ENCODE results near the gene DGKI.
"Not testable (repeated sequence)": the region's sequence is repeated elsewhere in the genome, so short reads cannot be mapped to it uniquely, and the experiment has no call there.

Gene DGKI

GRCh38 chr7:137847568-137848050 is 835 bp upstream of the DGKI start:
- no peak overlapping the region for H3K9ac ChIP-seq (ENCODE audit: low read depth, low read length)
- H3K4me1 ChIP-seq (ENCODE audit: control insufficient read depth, insufficient read depth, low read length), result peaks cover 12% of the 10 kb centered on the region
- peak overlapping the region; percentile 71 for H3K4me3 ChIP-seq (ENCODE audit: low read depth, low read length)
- no peaks in the 10 kb centered on the region for H3K36me3 ChIP-seq (ENCODE audit: control insufficient read depth, insufficient read depth, low read length)
- peaks cover 44% of the 10 kb centered on the region for H3K27me3 ChIP-seq (ENCODE audit: control insufficient read depth, insufficient read depth, low read length)
- H3K9me3 ChIP-seq (ENCODE audit: control insufficient read depth, insufficient read depth, low read length), result no peaks in the 10 kb centered on the region

GRCh38 chr7:137846549-137846826 is 286 bp downstream of the DGKI start:
- Histone ChIP-seq H3K27me3 (ENCODE audit: control insufficient read depth, insufficient read depth, low read length) (peaks cover 44% of the 10 kb centered on the region), H3K4me1 (ENCODE audit: control insufficient read depth, insufficient read depth, low read length) (peaks cover 12% of the 10 kb centered on the region), H3K4me3 (ENCODE audit: low read depth, low read length) (peak overlapping the region; percentile 35), H3K36me3 (ENCODE audit: control insufficient read depth, insufficient read depth, low read length) (no peaks in the 10 kb centered on the region), H3K9me3 (ENCODE audit: control insufficient read depth, insufficient read depth, low read length) (no peaks in the 10 kb centered on the region), H3K9ac (ENCODE audit: low read depth, low read length) (no peak overlapping the region)

- Histone ChIP-seq H3K36me3 (ENCODE audit: control insufficient read depth, insufficient read depth, low read length) (no peaks in the 10 kb centered on the region), H3K9me3 (ENCODE audit: control insufficient read depth, insufficient read depth, low read length) (no peaks in the 10 kb centered on the region), H3K9ac (ENCODE audit: low read depth, low read length) (no peak overlapping the region), H3K4me3 (ENCODE audit: low read depth, low read length) (no peak overlapping the region), H3K4me1 (ENCODE audit: control insufficient read depth, insufficient read depth, low read length) (peaks cover 23% of the 10 kb centered on the region), H3K27me3 (ENCODE audit: control insufficient read depth, insufficient read depth, low read length) (peaks cover 41% of the 10 kb centered on the region)
Observed at GRCh38 chr7:137844677-137845425, 1.9 kb downstream of the DGKI start.

DNA sequence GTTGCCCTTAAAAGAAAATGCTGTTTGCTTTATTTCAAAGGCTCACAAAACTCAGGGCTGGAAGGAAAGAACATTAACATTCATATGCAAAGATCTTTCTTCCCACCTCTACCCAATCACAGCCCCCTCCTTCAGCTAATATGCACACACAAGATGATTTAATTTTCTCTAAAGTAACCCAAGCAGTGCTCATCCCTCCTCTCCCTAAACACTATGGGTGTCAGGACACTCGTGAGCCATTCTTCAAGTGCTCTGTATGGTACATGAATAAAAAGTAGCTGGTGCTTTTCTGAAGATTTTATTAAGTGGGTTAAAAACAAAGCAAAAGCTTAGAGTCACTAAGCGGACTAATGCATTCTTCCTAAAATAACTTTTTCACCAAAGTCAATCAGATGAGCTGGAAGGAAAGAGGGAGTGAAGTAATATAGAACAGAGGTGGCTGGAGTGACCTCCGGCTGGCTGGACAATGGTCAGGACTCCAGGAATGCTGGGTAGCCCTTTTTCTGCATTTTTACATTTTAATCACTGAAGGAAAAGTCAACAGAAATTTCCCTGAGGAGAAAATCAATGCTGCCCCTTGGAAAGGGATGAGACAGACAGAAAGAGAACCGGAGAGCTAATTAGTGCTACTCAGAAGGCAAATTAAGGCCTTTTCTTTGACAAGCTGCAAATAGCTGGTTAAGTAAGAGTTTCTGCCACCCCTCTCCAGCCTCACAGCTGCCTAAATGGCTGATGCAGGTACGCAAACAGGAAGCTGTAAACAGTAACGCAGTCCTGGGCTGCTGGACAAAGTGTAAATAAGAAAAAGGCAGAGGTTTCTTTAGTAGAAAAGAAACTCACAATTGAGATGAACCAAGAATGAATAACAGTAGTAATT is 6.6 kb downstream of the DGKI start:
- peaks cover 6% of the 10 kb centered on the region for H3K27me3 ChIP-seq (ENCODE audit: control insufficient read depth, insufficient read depth, low read length)
- H3K4me1 ChIP-seq (ENCODE audit: control insufficient read depth, insufficient read depth, low read length), result peaks cover 34% of the 10 kb centered on the region

GRCh38 chr7:137838706-137839315 is 8.0 kb downstream of the DGKI start:
- no peak overlapping the region for H3K4me3 ChIP-seq (ENCODE audit: low read depth, low read length)
- no peaks in the 10 kb centered on the region for H3K9me3 ChIP-seq (ENCODE audit: control insufficient read depth, insufficient read depth, low read length)
- H3K27me3 ChIP-seq (ENCODE audit: control insufficient read depth, insufficient read depth, low read length), result no peaks in the 10 kb centered on the region
- H3K9ac ChIP-seq (ENCODE audit: low read depth, low read length), result no peak overlapping the region
- H3K4me1 ChIP-seq (ENCODE audit: control insufficient read depth, insufficient read depth, low read length), result peaks cover 26% of the 10 kb centered on the region
- no peaks in the 10 kb centered on the region for H3K36me3 ChIP-seq (ENCODE audit: control insufficient read depth, insufficient read depth, low read length)

More for the DNA sequence above, 6.6 kb downstream of the DGKI start:
- no peaks in the 10 kb centered on the region for H3K9me3 ChIP-seq (ENCODE audit: control insufficient read depth, insufficient read depth, low read length)
- no peak overlapping the region for H3K9ac ChIP-seq (ENCODE audit: low read depth, low read length)
- H3K4me3 ChIP-seq (ENCODE audit: low read depth, low read length), result peak overlapping the region; percentile 21
- H3K36me3 ChIP-seq (ENCODE audit: control insufficient read depth, insufficient read depth, low read length), result no peaks in the 10 kb centered on the region

GRCh38 chr7:137836541-137836940 is 10.2 kb downstream of the DGKI start:
- H3K27me3 ChIP-seq (ENCODE audit: control insufficient read depth, insufficient read depth, low read length), result no peaks in the 10 kb centered on the region
- no peak overlapping the region for H3K9ac ChIP-seq (ENCODE audit: low read depth, low read length)
- peaks cover 26% of the 10 kb centered on the region for H3K4me1 ChIP-seq (ENCODE audit: control insufficient read depth, insufficient read depth, low read length)
- no peaks in the 10 kb centered on the region for H3K36me3 ChIP-seq (ENCODE audit: control insufficient read depth, insufficient read depth, low read length)
- no peak overlapping the region for H3K4me3 ChIP-seq (ENCODE audit: low read depth, low read length)
- H3K9me3 ChIP-seq (ENCODE audit: control insufficient read depth, insufficient read depth, low read length), result peaks cover 12% of the 10 kb centered on the region

DNA sequence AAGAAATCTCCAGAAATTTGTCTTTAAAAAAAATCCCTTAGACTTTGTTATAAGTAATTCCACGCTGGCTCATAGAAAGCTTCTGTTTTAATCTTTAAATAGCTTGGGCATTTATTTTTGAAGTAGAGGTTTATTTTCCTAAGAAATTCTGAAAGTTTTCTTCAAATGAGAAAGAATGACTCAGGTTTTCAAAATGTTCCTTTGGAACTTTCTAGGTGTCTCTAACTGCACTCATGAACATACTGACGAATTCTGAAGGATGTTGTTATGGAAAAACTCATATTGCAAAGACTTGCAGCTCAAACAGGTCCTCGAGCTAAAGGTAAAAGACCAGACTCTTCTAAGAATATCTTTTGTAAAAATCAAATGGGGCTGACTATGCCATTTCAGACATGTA is 10.7 kb downstream of the DGKI start:
- H3K4me1 ChIP-seq (ENCODE audit: control insufficient read depth, insufficient read depth, low read length), result peaks cover 25% of the 10 kb centered on the region
- H3K9me3 ChIP-seq (ENCODE audit: control insufficient read depth, insufficient read depth, low read length), result peaks cover 12% of the 10 kb centered on the region
- no peak overlapping the region for H3K9ac ChIP-seq (ENCODE audit: low read depth, low read length)
- H3K27me3 ChIP-seq (ENCODE audit: control insufficient read depth, insufficient read depth, low read length), result no peaks in the 10 kb centered on the region
- no peaks in the 10 kb centered on the region for H3K36me3 ChIP-seq (ENCODE audit: control insufficient read depth, insufficient read depth, low read length)
- no peak overlapping the region for H3K4me3 ChIP-seq (ENCODE audit: low read depth, low read length)

- peaks cover 12% of the 10 kb centered on the region for H3K9me3 ChIP-seq (ENCODE audit: control insufficient read depth, insufficient read depth, low read length)
- H3K4me1 ChIP-seq (ENCODE audit: control insufficient read depth, insufficient read depth, low read length), result peaks cover 20% of the 10 kb centered on the region
- H3K9ac ChIP-seq (ENCODE audit: low read depth, low read length), result no peak overlapping the region
- H3K36me3 ChIP-seq (ENCODE audit: control insufficient read depth, insufficient read depth, low read length), result no peaks in the 10 kb centered on the region
- no peak overlapping the region for H3K4me3 ChIP-seq (ENCODE audit: low read depth, low read length)
- no peaks in the 10 kb centered on the region for H3K27me3 ChIP-seq (ENCODE audit: control insufficient read depth, insufficient read depth, low read length)
Observed at GRCh38 chr7:137835486-137836112, 11.2 kb downstream of the DGKI start.

DNA sequence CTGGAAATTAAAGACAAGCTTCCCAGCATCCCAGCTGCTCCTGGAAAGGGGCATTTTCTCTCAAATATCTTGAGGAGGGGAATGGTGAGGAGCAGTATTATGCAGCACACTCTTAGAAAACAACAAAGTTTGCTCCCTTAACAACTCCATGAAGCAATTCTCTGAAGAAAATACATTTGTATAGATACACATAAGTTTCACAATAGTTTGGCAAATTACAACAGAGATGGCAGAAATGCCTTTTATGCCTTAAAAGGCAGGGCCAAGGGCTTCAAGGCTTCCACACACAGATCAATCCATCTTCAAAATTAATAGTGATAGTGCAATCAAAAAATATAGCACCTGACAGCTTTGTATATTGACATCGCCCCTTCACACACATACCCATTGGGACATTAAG is 12.2 kb downstream of the DGKI start:
- H3K4me1 ChIP-seq (ENCODE audit: control insufficient read depth, insufficient read depth, low read length), result peaks cover 12% of the 10 kb centered on the region
- no peak overlapping the region for H3K4me3 ChIP-seq (ENCODE audit: low read depth, low read length)
- H3K27me3 ChIP-seq (ENCODE audit: control insufficient read depth, insufficient read depth, low read length), result no peaks in the 10 kb centered on the region
- H3K9ac ChIP-seq (ENCODE audit: low read depth, low read length), result no peak overlapping the region
- H3K36me3 ChIP-seq (ENCODE audit: control insufficient read depth, insufficient read depth, low read length), result no peaks in the 10 kb centered on the region
- peaks cover 12% of the 10 kb centered on the region for H3K9me3 ChIP-seq (ENCODE audit: control insufficient read depth, insufficient read depth, low read length)

DNA sequence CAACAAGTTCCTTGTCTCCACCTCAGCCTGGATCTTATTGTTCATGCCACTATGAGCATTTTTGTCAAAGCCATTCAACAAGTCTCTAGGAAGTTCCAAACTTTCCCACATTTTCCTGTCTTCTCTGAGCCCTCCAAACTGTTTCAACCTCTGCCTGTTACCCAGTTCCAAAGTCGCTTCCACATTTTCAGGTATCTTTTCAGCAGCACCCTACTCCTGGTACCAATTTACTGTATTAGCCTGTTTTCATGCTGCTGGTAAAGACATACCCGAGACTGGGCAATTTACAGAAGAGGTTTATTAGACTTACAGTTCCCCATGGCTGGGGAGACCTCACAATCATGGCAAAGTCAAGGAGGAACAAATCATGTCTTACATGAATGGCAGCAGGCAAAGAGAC is 13.8 kb downstream of the DGKI start:
- H3K9me3 ChIP-seq (ENCODE audit: control insufficient read depth, insufficient read depth, low read length), result peaks cover 12% of the 10 kb centered on the region
- not testable (repeated sequence) for H3K27me3 ChIP-seq (ENCODE audit: control insufficient read depth, insufficient read depth, low read length); H3K9ac ChIP-seq (ENCODE audit: low read depth, low read length); H3K36me3 ChIP-seq (ENCODE audit: control insufficient read depth, insufficient read depth, low read length); H3K4me1 ChIP-seq (ENCODE audit: control insufficient read depth, insufficient read depth, low read length); H3K4me3 ChIP-seq (ENCODE audit: low read depth, low read length)

- no peaks in the 10 kb centered on the region for H3K36me3 ChIP-seq (ENCODE audit: control insufficient read depth, insufficient read depth, low read length)
- no peaks in the 10 kb centered on the region for H3K27me3 ChIP-seq (ENCODE audit: control insufficient read depth, insufficient read depth, low read length)
- no peak overlapping the region for H3K9ac ChIP-seq (ENCODE audit: low read depth, low read length)
- H3K4me1 ChIP-seq (ENCODE audit: control insufficient read depth, insufficient read depth, low read length), result no peaks in the 10 kb centered on the region
- H3K4me3 ChIP-seq (ENCODE audit: low read depth, low read length), result no peak overlapping the region
- peaks cover 12% of the 10 kb centered on the region for H3K9me3 ChIP-seq (ENCODE audit: control insufficient read depth, insufficient read depth, low read length)
Observed at GRCh38 chr7:137832382-137832781, 14.4 kb downstream of the DGKI start.

Data from iPS-15b (cell line).